Astrocyte (in vitro differentiated cells and primary cell): ENCODE data around the gene GAS6. TPM values are rescaled to one million over a fixed set of nuclear protein-coding genes. Genes with fewer than 3 reads are reported as not detected.
"Not testable (repeated sequence)": the region's sequence is repeated elsewhere in the genome, so short reads cannot be mapped to it uniquely, and the experiment has no call there.

Source experiments
- DNase-seq: peaks from one replicate; pipeline ENCODE4 v3.0.0-alpha.2; 2010; ENCODE audit warnings: low read depth
- FAIRE-seq: peaks from 2 replicates; lab custom pipeline; 2011; peaks lifted over from hg19 to GRCh38; lab: Jason Lieb, UNC
- H2AFZ ChIP-seq: 2 replicates; pipeline ENCODE4 v1.6.0; 2012; ENCODE audit warnings: low read depth, low read length, inconsistent platforms
- H3K27ac ChIP-seq: 2 replicates; pipeline ENCODE4 v1.5.1; 2011; ENCODE audit warnings: low read depth, low read length, inconsistent platforms
- H3K27me3 ChIP-seq: 2 replicates; pipeline ENCODE4 v1.6.0; 2011; ENCODE audit warnings: low read length, inconsistent platforms; ENCODE audit not compliant: insufficient read depth
- H3K36me3 ChIP-seq: 2 replicates; pipeline ENCODE4 v1.5.1; 2011; ENCODE audit warnings: low read length, inconsistent platforms; ENCODE audit not compliant: insufficient read depth
- H3K4me1 ChIP-seq: 2 replicates; pipeline ENCODE4 v1.5.1; 2011; ENCODE audit warnings: low read length, inconsistent platforms; ENCODE audit not compliant: insufficient read depth
- H3K4me2 ChIP-seq: 2 replicates; pipeline ENCODE4 v1.6.0; 2012; ENCODE audit warnings: low read length, inconsistent platforms
- H3K4me3 ChIP-seq: 2 replicates; pipeline ENCODE4 v1.5.1; 2011; ENCODE audit warnings: low read depth, mild to moderate bottlenecking, low read length, inconsistent platforms; ENCODE audit not compliant: insufficient read depth
- H3K79me2 ChIP-seq: 2 replicates; pipeline ENCODE4 v1.6.0; 2012; ENCODE audit warnings: mild to moderate bottlenecking, low read length, inconsistent platforms; ENCODE audit not compliant: insufficient read depth
- H3K9ac ChIP-seq: 2 replicates; pipeline ENCODE4 v1.6.0; 2012; ENCODE audit warnings: mild to moderate bottlenecking, low read length, inconsistent platforms
- H3K9me3 ChIP-seq: 2 replicates; pipeline ENCODE4 v1.5.1; 2012; ENCODE audit warnings: low read depth, mild to moderate bottlenecking, low read length, inconsistent platforms; ENCODE audit not compliant: insufficient read depth
- H4K20me1 ChIP-seq: 2 replicates; pipeline ENCODE4 v1.6.0; 2012; ENCODE audit warnings: low read length, inconsistent platforms; ENCODE audit not compliant: insufficient read depth
- H3K27ac Mint-ChIP-seq: one replicate; pipeline ENCODE4 v1.8.0; 2021; ENCODE audit warnings: mild to moderate bottlenecking, mixed read lengths; ENCODE audit not compliant: unreplicated experiment
- H3K27me3 Mint-ChIP-seq: one replicate; pipeline ENCODE4 v1.8.0; 2021; ENCODE audit warnings: low read depth, mixed read lengths; ENCODE audit not compliant: unreplicated experiment
- H3K36me3 Mint-ChIP-seq: one replicate; pipeline ENCODE4 v1.8.0; 2021; ENCODE audit warnings: low read depth, mixed read lengths; ENCODE audit not compliant: unreplicated experiment
- H3K4me1 Mint-ChIP-seq: one replicate; pipeline ENCODE4 v1.8.0; 2021; ENCODE audit warnings: low read depth, mixed read lengths; ENCODE audit not compliant: unreplicated experiment
- H3K4me3 Mint-ChIP-seq: one replicate; pipeline ENCODE4 v1.8.0; 2021; ENCODE audit warnings: mild to moderate bottlenecking, moderate library complexity, mixed read lengths; ENCODE audit not compliant: unreplicated experiment
- H3K9me3 Mint-ChIP-seq: one replicate; pipeline ENCODE4 v1.8.0; 2021; ENCODE audit warnings: mild to moderate bottlenecking, mixed read lengths; ENCODE audit not compliant: unreplicated experiment
- CTCF ChIP-seq: IDR thresholded peaks from 2 replicates; pipeline ENCODE4 v1.5.1; 2011; ENCODE audit warnings: low read depth, mild to moderate bottlenecking, inconsistent platforms, low read length, moderate library complexity; ENCODE audit not compliant: insufficient read depth
- EZH2 ChIP-seq: IDR thresholded peaks from 2 replicates; pipeline ENCODE4 v1.6.1; 2012; ENCODE audit warnings: mild to moderate bottlenecking, low read length, inconsistent platforms; ENCODE audit not compliant: insufficient read depth
- total RNA-seq: library from RNA; stranded (reverse); gene quantifications from 2 replicates; pipeline ENCODE4 v1.2.1, GENCODE V29; 2021

Gene GAS6
- total RNA-seq, 1 donor from 2014 or later: 287 TPM

GRCh38 chr13:113827021-113827420, 36.9 kb downstream of the GAS6 start:
- no peaks in the 10 kb centered on the region for H3K4me1 Mint-ChIP-seq
- Histone ChIP-seq H3K4me3 (no peak overlapping the region), H2AFZ (no peak overlapping the region), H3K27ac (no peak overlapping the region), H3K4me2 (no peak overlapping the region), H3K9ac (no peak overlapping the region), H3K27me3 (no peaks in the 10 kb centered on the region), H4K20me1 (peaks cover 14% of the 10 kb centered on the region), H3K36me3 (peaks cover 3% of the 10 kb centered on the region), H3K9me3 (no peaks in the 10 kb centered on the region), H3K4me1 (peaks cover 6% of the 10 kb centered on the region), H3K79me2 (no peaks in the 10 kb centered on the region)
- H3K27ac Mint-ChIP-seq: no peak overlapping the region
- DNase-seq: no peak
- no peak overlapping the region for H3K4me3 Mint-ChIP-seq
- peaks cover 28% of the 10 kb centered on the region for H3K36me3 Mint-ChIP-seq
- H3K9me3 Mint-ChIP-seq: no peaks in the 10 kb centered on the region
- no peaks in the 10 kb centered on the region for H3K27me3 Mint-ChIP-seq
- TF ChIP-seq EZH2: no peak
- FAIRE-seq: no peak

DNA sequence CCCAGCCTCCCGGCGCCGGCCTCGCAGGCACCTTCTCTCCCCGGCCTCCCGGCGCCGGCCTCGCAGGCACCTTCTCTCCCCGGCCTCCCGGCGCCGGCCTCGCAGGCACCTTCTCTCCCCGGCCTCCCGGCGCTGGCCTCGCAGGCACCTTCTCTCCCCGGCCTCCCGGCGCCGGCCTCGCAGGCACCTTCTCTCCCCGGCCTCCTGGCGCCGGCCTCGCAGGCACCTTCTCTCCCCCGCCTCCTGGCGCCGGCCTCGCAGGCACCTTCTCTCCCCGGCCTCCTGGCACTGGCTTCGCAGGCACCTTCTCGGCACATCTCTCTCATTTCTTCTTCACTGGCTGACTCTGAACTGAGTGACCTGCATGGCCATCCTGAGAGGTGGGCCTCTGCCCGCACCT, 37.4 kb downstream of the GAS6 start:
- H3K36me3 Mint-ChIP-seq: peaks cover 30% of the 10 kb centered on the region
- not testable (repeated sequence) for H3K79me2 ChIP-seq, H3K27me3 Mint-ChIP-seq, H3K27me3 ChIP-seq, DNase-seq, H3K4me3 ChIP-seq, H3K4me2 ChIP-seq, H3K9me3 ChIP-seq, H3K4me3 Mint-ChIP-seq, FAIRE-seq, H3K27ac ChIP-seq, H3K4me1 Mint-ChIP-seq, H3K27ac Mint-ChIP-seq, H2AFZ ChIP-seq, H3K9me3 Mint-ChIP-seq, H3K9ac ChIP-seq, H3K36me3 ChIP-seq
- Histone ChIP-seq H3K4me1 (peaks cover 12% of the 10 kb centered on the region), H4K20me1 (peaks cover 14% of the 10 kb centered on the region)

GRCh38 chr13:113825841-113826240, 38.0 kb downstream of the GAS6 start:
- H3K4me2 ChIP-seq: no peak overlapping the region
- DNase-seq (no peak), FAIRE-seq (no peak)
- H3K79me2 ChIP-seq: no peaks in the 10 kb centered on the region
- H3K4me3 Mint-ChIP-seq: no peak overlapping the region
- H3K27ac Mint-ChIP-seq: peak overlapping the region; percentile 7
- H3K27me3 Mint-ChIP-seq: no peaks in the 10 kb centered on the region
- peaks cover 33% of the 10 kb centered on the region for H3K36me3 Mint-ChIP-seq
- H2AFZ ChIP-seq: no peak overlapping the region
- TF ChIP-seq CTCF (no peak), EZH2 (no peak)
- peaks cover 3% of the 10 kb centered on the region for H3K36me3 ChIP-seq
- peaks cover 14% of the 10 kb centered on the region for H4K20me1 ChIP-seq
- H3K4me1 Mint-ChIP-seq: peaks cover 8% of the 10 kb centered on the region
- H3K27me3 ChIP-seq: no peaks in the 10 kb centered on the region
- no peak overlapping the region for H3K4me3 ChIP-seq
- H3K9me3 ChIP-seq: no peaks in the 10 kb centered on the region
- no peak overlapping the region for H3K27ac ChIP-seq
- peaks cover 16% of the 10 kb centered on the region for H3K4me1 ChIP-seq
- no peak overlapping the region for H3K9ac ChIP-seq
- H3K9me3 Mint-ChIP-seq: no peaks in the 10 kb centered on the region

DNA sequence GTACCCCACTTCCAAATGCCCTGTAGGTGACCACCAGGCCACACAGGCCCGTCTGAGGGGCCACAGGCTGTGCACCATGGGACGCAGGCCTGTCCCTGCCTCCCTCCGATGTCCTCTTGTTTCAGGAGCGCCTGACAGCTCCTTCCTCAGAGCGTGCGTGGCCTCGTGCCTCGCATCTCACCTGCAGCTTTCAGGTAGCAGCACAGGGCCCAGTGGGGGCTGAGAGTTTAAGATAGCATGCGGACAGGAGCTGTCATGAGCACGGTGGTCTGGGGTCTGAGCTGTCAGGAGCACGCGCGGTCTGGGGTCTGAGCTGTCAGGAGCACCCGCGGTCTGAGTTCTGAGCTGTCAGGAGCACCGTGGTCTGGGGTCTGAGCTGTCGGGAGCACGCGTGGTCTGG, 40.1 kb downstream of the GAS6 start:
- no peak overlapping the region for H3K4me3 Mint-ChIP-seq
- no peak overlapping the region for H3K4me2 ChIP-seq

More for the DNA sequence above, 40.1 kb downstream of the GAS6 start:
- H3K27ac ChIP-seq: no peak overlapping the region
- H2AFZ ChIP-seq: no peak overlapping the region
- H4K20me1 ChIP-seq: peaks cover 4% of the 10 kb centered on the region
- peaks cover 27% of the 10 kb centered on the region for H3K4me1 ChIP-seq
- no peaks in the 10 kb centered on the region for H3K9me3 ChIP-seq
- H3K36me3 Mint-ChIP-seq: peaks cover 30% of the 10 kb centered on the region
- DNase-seq: no peak
- no peaks in the 10 kb centered on the region for H3K27me3 Mint-ChIP-seq
- H3K9ac ChIP-seq: no peak overlapping the region
- H3K4me1 Mint-ChIP-seq: peaks cover 9% of the 10 kb centered on the region
- no peak overlapping the region for H3K4me3 ChIP-seq
- no peaks in the 10 kb centered on the region for H3K36me3 ChIP-seq
- H3K27ac Mint-ChIP-seq: no peak overlapping the region
- FAIRE-seq: no peak
- no peak for TF ChIP-seq CTCF
- no peak for TF ChIP-seq EZH2
- no peaks in the 10 kb centered on the region for H3K9me3 Mint-ChIP-seq
- no peaks in the 10 kb centered on the region for H3K27me3 ChIP-seq
- H3K79me2 ChIP-seq: no peaks in the 10 kb centered on the region
